ENCODE results near the gene TOM1L1. TPM values are rescaled to one million over a fixed set of nuclear protein-coding genes. Genes with fewer than 3 reads are reported as not detected.
A peak's percentile ranks its signal among the peaks of the same experiment; 100 is the strongest.

TOM1L1 gene
- total RNA-seq, 1 experiment from 2014 or later, result 25.9 TPM

DNA sequence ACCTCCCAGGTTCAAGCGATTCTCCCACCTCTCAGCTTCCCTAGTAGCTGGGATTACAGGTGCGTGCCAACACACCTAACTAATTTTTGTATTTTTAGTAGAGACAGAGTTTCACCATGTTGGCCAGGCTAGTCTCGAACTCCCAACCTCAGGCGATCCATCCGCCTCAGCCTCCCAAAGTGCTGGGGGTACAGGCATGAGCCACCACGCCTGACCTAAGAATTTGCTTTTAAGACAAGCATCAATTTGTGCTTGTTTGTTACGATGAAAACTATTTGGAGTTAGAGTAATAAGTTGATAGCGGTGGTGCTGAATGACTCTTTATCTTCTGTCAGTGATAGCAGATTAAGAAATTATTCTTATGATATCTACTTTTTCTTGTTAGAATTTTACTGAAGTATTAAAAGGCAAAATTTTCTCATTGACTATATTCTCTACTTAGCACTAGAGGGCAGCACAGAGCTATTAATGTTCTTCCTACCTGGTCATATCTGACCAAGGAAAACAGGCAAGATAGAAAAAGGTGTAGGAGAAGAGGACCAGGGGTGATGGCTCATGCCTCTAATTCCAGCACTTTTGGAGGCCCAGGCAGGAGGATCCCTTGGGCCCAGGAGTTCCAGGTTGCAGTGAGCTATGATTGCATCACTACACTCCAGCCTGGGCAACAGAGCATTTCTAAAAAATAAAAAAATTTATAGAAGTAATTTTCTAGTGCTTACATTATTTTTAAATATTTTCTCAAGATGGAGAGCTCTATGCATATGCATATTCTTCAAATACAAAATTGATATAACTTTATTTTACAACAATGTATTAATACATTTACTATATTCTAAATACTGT, 92.4 kb downstream of the TOM1L1 start:
- DNase-seq (ENCODE audit: low spot score), result peak; percentile 66

- no peak for DNase-seq (ENCODE audit: low spot score)
These were observed 95.8 kb downstream of the TOM1L1 start for GRCh38 chr17:54996441-54996840.

DNA sequence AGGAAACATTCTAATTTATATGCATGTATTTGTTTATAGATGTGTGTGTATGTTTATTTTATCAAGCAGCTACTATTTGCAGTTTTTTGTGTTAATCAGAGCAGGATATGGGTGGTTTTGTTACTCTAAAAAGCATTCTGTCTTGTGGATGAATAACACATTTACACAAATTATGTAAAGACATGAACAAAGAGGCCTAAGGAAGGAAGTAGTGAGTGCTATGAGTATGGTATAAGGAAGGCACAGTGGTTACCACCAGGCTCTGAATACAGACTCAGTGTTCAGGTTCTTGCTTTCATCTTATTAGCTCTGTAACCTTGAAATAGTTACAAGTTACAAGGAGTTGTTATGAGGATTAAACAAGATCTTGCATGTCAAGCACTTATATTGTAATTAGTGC, 101.8 kb downstream of the TOM1L1 start:
- no peak for DNase-seq (ENCODE audit: low spot score)

DNA sequence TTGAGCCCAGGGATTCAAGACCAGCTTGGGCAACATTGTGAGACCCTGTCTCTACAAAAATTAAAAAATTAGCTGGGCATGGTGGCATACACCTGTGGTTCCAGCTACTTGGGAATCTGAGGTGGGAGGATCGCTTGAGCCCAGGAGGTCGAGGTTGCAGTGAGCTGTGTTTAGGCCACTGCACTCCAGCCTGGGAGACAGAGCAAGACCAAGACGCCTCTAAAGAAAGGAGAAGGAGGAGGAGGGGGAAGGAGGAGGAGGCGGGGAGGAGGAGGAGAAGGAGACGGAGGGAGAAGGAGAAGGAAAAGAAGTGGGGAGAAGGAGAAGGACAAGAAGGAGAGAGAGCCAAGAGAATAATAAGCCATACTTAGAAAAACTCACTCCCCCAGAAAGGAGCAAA, 103.8 kb downstream of the TOM1L1 start:
- DNase-seq (ENCODE audit: low spot score), result no peak

DNA sequence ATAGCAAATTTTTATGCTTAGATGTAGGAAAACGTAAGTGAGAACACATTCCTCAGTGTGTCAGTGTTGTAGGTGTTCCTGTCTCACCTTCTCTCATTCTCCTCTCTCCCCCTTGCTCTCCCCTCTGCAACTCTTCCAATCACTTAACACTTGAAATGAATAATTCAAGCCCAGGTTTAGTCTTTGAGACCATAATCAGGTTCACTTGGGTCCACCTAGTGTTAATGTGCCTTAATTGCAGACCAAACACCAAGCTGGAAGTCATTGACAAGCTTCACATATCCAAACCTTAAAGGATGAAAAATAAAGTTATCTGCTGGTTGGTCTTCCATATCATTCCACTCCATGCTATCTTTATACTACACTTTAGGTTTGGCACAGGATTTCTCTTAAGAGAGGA, 104.9 kb downstream of the TOM1L1 start:
- DNase-seq (ENCODE audit: low spot score), result peak; percentile 51

Small RNA genes within 50 kb of the gene (small RNA-seq; reads per million reads assigned to genes)
- not detected for gene AC007485.1

Other genes with a start within 250 kb of the TOM1L1 start
- 142 and 148 TPM in 2 replicates for gene COX11, start 67.8 kb downstream of the TOM1L1 start, total RNA-seq (2014; rRNA removed; shearing (Covaris generic))
- 3.4 and 4.1 TPM in 2 replicates for gene STXBP4, start 67.9 kb downstream of the TOM1L1 start, total RNA-seq (2014; rRNA removed; shearing (Covaris generic))

Data from HT-29 (cell line).